ENCODE results near the gene ZNF397. TPM values are rescaled to one million over a fixed set of nuclear protein-coding genes. Genes with fewer than 3 reads are reported as not detected.

Gene ZNF397
- total RNA-seq, 4 donors from 2014 or later, result 35.4 to 54.5 (median 43.3) TPM

Other genes starting within 250 kb of the ZNF397 start
- gene MAPRE2, start 199.6 kb upstream of the ZNF397 start, total RNA-seq, result 10 to 100 TPM; 18.9 to 33.3 (median 29.4) TPM
- 10 to 100 TPM; 26.6 to 46.7 (median 32.5) TPM for gene ZSCAN30, start 49.2 kb downstream of the ZNF397 start, total RNA-seq
- 10 to 100 TPM; 37.5 to 50.5 (median 41.1) TPM for gene ZNF24, start 103.4 kb downstream of the ZNF397 start, total RNA-seq
- gene ZNF396, start 136.3 kb downstream of the ZNF397 start, total RNA-seq, result 1 to 10 TPM; 2.8 to 3.9 (median 3.1) TPM